ENCODE measurements around the gene LARP7.
"Not testable (repeated sequence)": the region's sequence is repeated elsewhere in the genome, so short reads cannot be mapped to it uniquely, and the experiment has no call there.

The LARP7 gene

GRCh38 chr4:112705891-112706839 lies 69.2 kb downstream of the LARP7 start:
- H3K4me1 ChIP-seq (ENCODE audit: control insufficient read depth, insufficient read depth, low read length); H3K27me3 ChIP-seq (ENCODE audit: control insufficient read depth, insufficient read depth, low read length); H3K9ac ChIP-seq (ENCODE audit: low read length); H3K27ac ChIP-seq (ENCODE audit: low read depth, low read length); H3K36me3 ChIP-seq (ENCODE audit: control insufficient read depth, insufficient read depth, low read length): not testable (repeated sequence)
- H3K4me3 ChIP-seq (ENCODE audit: low read length), result peak overlapping the region; percentile 56

GRCh38 chr4:112706840-112707207 lies 69.9 kb downstream of the LARP7 start:
- Histone ChIP-seq H3K9ac (ENCODE audit: low read length) (no peak overlapping the region), H3K4me3 (ENCODE audit: low read length) (peak overlapping the region; percentile 56), H3K36me3 (ENCODE audit: control insufficient read depth, insufficient read depth, low read length) (no peaks in the 10 kb centered on the region), H3K27ac (ENCODE audit: low read depth, low read length) (no peak overlapping the region), H3K4me1 (ENCODE audit: control insufficient read depth, insufficient read depth, low read length) (no peaks in the 10 kb centered on the region), H3K27me3 (ENCODE audit: control insufficient read depth, insufficient read depth, low read length) (peaks cover 7% of the 10 kb centered on the region)
